Lower leg skin (tissue), 4 donors: ENCODE results near the gene ERP29. TPM values are rescaled to one million over a fixed set of nuclear protein-coding genes. Genes with fewer than 3 reads are reported as not detected.

Experiments used
- DNase-seq, 2 donors: peaks; one replicate each; pipeline ENCODE4 v3.0.0-alpha.2; 2019; ENCODE audit warnings: low spot score in 2 of 2
- H3K4me3 ChIP-seq: fragments of 200-600 bp; sonication (generic); 2 replicates; pipeline ENCODE4 v1.5.1; 2017; ENCODE audit warnings: mild to moderate bottlenecking, low read depth; ENCODE audit not compliant: poor library complexity, severe bottlenecking
- POLR2A ChIP-seq, 2 donors: fragments of 450-650 bp; IDR thresholded peaks; one replicate each; pipeline ENCODE4 v1.6.1; 2016 to 2017; ENCODE audit warnings: antibody characterized with exemption in 2 of 2, mild to moderate bottlenecking in 1 of 2, moderate library complexity in 1 of 2
- WGBS, 2 donors: methylation state at CpG; one replicate each; pipeline ENCODE4 v1.1.5; 2018; 5-methylcytosine and 5-hydroxymethylcytosine counted together
- intact Hi-C: fragments of 100-400 bp; cut with DNase I; formaldehyde crosslinking; loops from one replicate; pipeline ENCODE4 v1.15.0; 2023; ENCODE audit warnings: low total_unique reads
- total RNA-seq, 4 donors: library from RNA; depleted of rRNA; stranded (reverse); fragments of >200 nt; gene quantifications; one replicate each; pipeline ENCODE4 v1.1.0, GENCODE V29; 2016
- TF ChIP-seq, protein P1 (sequence below), 3 donors: fragments of 450-650 bp; IDR thresholded peaks; one replicate each; pipeline ENCODE4 v1.5.1; 2016; ENCODE audit warnings: antibody characterized with exemption in 3 of 3, mild to moderate bottlenecking in 3 of 3, moderate library complexity in 2 of 3

Gene ERP29
- total RNA-seq, 4 donors from 2014 or later: 72.7 to 88.7 (median 82.8) TPM

DNA sequence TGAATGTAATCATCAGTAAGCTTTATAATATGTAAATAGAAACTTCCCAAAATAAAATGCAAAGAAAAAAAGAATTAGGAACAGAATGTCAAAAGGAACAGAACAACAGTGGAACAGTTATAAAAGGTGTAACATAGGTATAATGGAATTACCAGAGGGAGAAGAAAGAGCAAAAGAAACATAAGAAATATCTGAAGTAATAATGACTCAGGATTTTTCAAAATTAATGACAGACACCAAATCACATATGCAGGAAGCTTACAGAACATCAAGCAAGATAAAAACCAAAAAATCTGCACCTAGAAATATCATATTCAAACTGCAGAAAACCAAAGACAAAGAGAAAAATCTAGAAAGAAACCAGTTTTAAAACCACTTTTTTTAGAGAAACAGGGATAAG, 36.4 kb upstream of the ERP29 start:
- TF ChIP-seq POLR2A (IDR thresholded peaks at IDR 0.05): no peak
- TF ChIP-seq, protein P1, sequence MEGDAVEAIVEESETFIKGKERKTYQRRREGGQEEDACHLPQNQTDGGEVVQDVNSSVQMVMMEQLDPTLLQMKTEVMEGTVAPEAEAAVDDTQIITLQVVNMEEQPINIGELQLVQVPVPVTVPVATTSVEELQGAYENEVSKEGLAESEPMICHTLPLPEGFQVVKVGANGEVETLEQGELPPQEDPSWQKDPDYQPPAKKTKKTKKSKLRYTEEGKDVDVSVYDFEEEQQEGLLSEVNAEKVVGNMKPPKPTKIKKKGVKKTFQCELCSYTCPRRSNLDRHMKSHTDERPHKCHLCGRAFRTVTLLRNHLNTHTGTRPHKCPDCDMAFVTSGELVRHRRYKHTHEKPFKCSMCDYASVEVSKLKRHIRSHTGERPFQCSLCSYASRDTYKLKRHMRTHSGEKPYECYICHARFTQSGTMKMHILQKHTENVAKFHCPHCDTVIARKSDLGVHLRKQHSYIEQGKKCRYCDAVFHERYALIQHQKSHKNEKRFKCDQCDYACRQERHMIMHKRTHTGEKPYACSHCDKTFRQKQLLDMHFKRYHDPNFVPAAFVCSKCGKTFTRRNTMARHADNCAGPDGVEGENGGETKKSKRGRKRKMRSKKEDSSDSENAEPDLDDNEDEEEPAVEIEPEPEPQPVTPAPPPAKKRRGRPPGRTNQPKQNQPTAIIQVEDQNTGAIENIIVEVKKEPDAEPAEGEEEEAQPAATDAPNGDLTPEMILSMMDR (IDR thresholded peaks at IDR 0.05): no peak
- intact Hi-C loops: no loop called here
- no peak for DNase-seq
- no peak overlapping the region for H3K4me3 ChIP-seq

DNA sequence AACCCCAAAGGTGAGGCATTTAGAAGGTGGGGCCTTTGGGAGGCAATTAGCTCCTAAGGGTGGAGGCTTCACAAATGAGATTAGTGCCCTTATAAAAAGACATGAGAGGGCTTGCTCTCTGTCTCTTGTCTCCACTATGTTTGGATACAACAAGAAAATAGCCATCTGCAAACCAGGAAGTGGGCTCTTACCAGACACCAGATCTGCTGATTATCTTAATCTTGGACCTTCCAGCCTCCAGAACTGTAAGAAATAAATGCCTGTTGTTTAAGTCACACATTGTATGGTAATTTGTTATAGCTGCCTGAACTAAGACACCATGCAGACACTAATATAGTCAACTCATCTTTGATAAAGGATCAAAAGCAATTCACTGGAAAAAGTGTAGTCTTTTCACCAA, 34.7 kb upstream of the ERP29 start:
- intact Hi-C loops: no loop called here
- DNase-seq: no peak
- H3K4me3 ChIP-seq: no peak overlapping the region

DNA sequence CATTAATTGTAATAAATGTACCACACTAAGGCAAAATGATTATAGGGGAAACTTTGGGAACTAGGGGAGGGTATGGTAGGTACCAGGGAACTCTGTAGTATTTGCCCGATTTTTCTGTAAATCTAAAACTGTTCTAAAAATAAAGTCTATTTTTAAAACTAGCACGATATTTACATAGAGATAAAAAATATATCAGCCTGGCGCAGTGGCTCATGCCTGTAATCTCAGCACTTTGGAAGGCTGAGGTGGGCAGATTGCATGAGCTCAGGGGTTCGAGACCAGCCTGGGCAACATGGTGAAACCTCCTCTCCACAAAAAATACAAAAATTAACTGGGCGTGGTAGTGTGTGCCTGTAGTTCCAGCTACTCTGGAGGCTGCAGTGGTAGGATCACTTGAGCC, 32.6 kb upstream of the ERP29 start:
- intact Hi-C loops: no loop called here
- no peak overlapping the region for H3K4me3 ChIP-seq
- TF ChIP-seq POLR2A (IDR thresholded peaks at IDR 0.05): no peak
- TF ChIP-seq, protein P1 (IDR thresholded peaks at IDR 0.05): no peak
- WGBS, 2 donors: 89 to 93% methylated on average over 5 of the region's 5 CpGs
- no peak for DNase-seq

More for the DNA sequence above, 34.7 kb upstream of the ERP29 start:
- TF ChIP-seq, protein P1 (IDR thresholded peaks at IDR 0.05): no peak
- no peak for TF ChIP-seq POLR2A (IDR thresholded peaks at IDR 0.05)

DNA sequence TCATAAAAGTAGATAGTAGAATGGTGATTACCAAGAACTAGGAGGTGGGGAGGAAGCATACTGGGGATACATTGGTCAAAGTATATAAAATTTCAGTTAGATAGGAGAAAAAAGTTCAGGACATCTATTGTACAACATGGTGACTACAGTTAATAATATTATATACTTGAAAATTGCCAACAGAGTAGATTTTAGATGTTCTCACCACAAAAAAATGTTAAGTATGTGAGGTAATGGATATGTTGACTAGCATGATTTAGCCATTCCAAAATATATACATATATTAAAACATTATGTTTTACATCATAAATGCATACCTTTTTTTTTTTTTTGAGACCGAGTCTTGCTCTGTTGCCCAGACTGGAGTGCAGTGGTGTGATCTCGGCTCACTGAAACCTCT, 31.2 kb upstream of the ERP29 start:
- no peak overlapping the region for H3K4me3 ChIP-seq
- 75 to 84% methylated on average over 2 of the region's 2 CpGs for WGBS, 2 donors
- no peak for TF ChIP-seq POLR2A (IDR thresholded peaks at IDR 0.05)
- TF ChIP-seq, protein P1 (IDR thresholded peaks at IDR 0.05): no peak
- intact Hi-C loops: no loop called here
- DNase-seq: no peak

DNA sequence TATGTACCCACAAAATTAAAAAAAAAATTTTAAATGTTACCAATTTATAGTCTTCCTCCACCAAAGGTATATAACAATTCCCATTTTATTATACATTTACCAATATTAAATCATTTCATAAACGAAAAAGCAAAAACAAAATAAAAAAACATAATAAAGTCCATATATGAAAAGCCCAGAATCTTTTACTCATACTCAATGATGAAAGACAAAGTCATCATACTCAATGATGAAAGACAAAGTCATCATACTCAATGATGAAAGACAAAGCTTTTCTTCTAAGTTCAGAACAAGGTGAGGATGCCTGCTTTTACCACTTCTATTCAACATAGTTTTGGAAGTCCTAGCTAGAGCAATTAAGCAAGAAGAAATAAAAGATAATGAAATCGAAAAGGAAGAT, 28.4 kb upstream of the ERP29 start:
- TF ChIP-seq, protein P1 (IDR thresholded peaks at IDR 0.05): no peak
- TF ChIP-seq POLR2A (IDR thresholded peaks at IDR 0.05): no peak
- 90% methylated on average over 2 of the region's 2 CpGs for WGBS, 2 donors
- intact Hi-C loops: no loop called here
- H3K4me3 ChIP-seq: no peak overlapping the region
- no peak for DNase-seq

DNA sequence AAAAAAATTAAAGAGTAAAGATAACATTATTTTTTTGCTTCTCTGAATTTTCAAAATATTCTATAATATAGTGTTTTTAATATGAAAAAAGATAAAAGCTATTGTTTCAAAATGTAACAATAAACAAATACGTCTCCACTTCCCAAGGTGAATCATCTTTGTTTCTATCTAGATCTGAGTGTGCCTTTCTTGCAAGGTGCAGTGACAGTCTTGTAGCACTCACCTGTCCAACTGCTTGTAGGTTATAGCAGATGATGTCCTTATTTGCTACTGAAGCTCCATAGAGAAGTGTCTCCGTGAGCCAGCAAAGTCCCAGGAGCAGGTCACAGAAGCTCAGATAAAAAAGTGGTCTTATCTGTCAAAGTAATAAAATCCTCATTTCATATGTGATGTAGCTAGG, 21.7 kb upstream of the ERP29 start:
- TF ChIP-seq, protein P1 (IDR thresholded peaks at IDR 0.05): no peak
- no peak for TF ChIP-seq POLR2A (IDR thresholded peaks at IDR 0.05)
- WGBS, 2 donors: 78 to 81% methylated on average over 2 of the region's 2 CpGs
- no peak for DNase-seq
- intact Hi-C loops: no loop called here
- no peak overlapping the region for H3K4me3 ChIP-seq
